ENCODE results near the gene PPME1. TPM values are rescaled to one million over a fixed set of nuclear protein-coding genes. Genes with fewer than 3 reads are reported as not detected.

Gene PPME1
- total RNA-seq, 2 experiments from 2014 or later: 13.7 to 16.3 TPM

GRCh38 chr11:74195828-74196227 lies 24.7 kb downstream of the PPME1 start:
- Mint-ChIP-seq H3K4me1 (ENCODE audit: low read depth) (no peaks in the 10 kb centered on the region), H3K36me3 (ENCODE audit: low read depth) (peaks cover 64% of the 10 kb centered on the region), H3K27me3 (no peaks in the 10 kb centered on the region), H3K9me3 (peaks cover 6% of the 10 kb centered on the region), H3K4me3 (no peak overlapping the region), H3K27ac (no peak overlapping the region)
- ATAC-seq (ENCODE audit: poor library complexity) (no peak), DNase-seq (no peak)
- Histone ChIP-seq H3K36me3 (ENCODE audit: insufficient read depth, low read length) (no peaks in the 10 kb centered on the region), H3K27me3 (ENCODE audit: control insufficient read depth in 1 of 2, insufficient read depth in 2 of 2, low read length in 2 of 2) (no peaks in the 10 kb centered on the region), H3K4me1 (ENCODE audit: insufficient read depth, low read length) (no peaks in the 10 kb centered on the region), H3K9me3 (ENCODE audit: control insufficient read depth in 1 of 2, insufficient read depth in 1 of 2, low read length in 2 of 2) (peaks cover 5 to 8% of the 10 kb centered on the region in 2 experiments), H3K27ac (ENCODE audit: low read depth in 1 of 2, low read length in 2 of 2) (no peak overlapping the region), H3K4me3 (ENCODE audit: low read length) (no peak overlapping the region)
- intact Hi-C loops (cut with DNase I, micrococcal nuclease): no loop called here
- ChIA-PET CTCF (no interaction called here), POLR2A (no interaction called here)
- TF ChIP-seq CTCF (IDR thresholded peaks at IDR 0.05): no peak

- H3K9me3 ChIP-seq (ENCODE audit: control insufficient read depth in 1 of 2, insufficient read depth in 1 of 2, low read length in 2 of 2): peaks cover 0 to 1% of the 10 kb centered on the region in 2 experiments
- Mint-ChIP-seq H3K4me1 (ENCODE audit: low read depth) (no peaks in the 10 kb centered on the region), H3K27ac (no peak overlapping the region), H3K9me3 (peaks cover 6% of the 10 kb centered on the region), H3K36me3 (ENCODE audit: low read depth) (peaks cover 63% of the 10 kb centered on the region), H3K27me3 (no peaks in the 10 kb centered on the region), H3K4me3 (no peak overlapping the region)
- intact Hi-C loops (cut with DNase I, micrococcal nuclease): no loop called here
- ATAC-seq (ENCODE audit: poor library complexity) (no peak), DNase-seq (no peak)
- H3K36me3 ChIP-seq (ENCODE audit: insufficient read depth, low read length): no peaks in the 10 kb centered on the region
- TF ChIP-seq CTCF (IDR thresholded peaks at IDR 0.05): no peak
- POLR2A ChIA-PET: no interaction called here
- H3K27me3 ChIP-seq (ENCODE audit: control insufficient read depth in 1 of 2, insufficient read depth in 2 of 2, low read length in 2 of 2): no peaks in the 10 kb centered on the region
- H3K27ac ChIP-seq (ENCODE audit: low read depth in 1 of 2, low read length in 2 of 2): no peak overlapping the region
- CTCF ChIA-PET: no interaction called here
- no peak overlapping the region for H3K4me3 ChIP-seq (ENCODE audit: low read length)
- H3K4me1 ChIP-seq (ENCODE audit: insufficient read depth, low read length): no peaks in the 10 kb centered on the region
These were observed 25.8 kb downstream of the PPME1 start for GRCh38 chr11:74196781-74197486.

GRCh38 chr11:74203966-74204365 lies 32.9 kb downstream of the PPME1 start:
- Histone ChIP-seq H3K36me3 (ENCODE audit: insufficient read depth, low read length) (peaks cover 24% of the 10 kb centered on the region), H3K4me3 (ENCODE audit: low read length) (no peak overlapping the region), H3K4me1 (ENCODE audit: insufficient read depth, low read length) (no peaks in the 10 kb centered on the region), H3K27me3 (ENCODE audit: control insufficient read depth in 1 of 2, insufficient read depth in 2 of 2, low read length in 2 of 2) (no peaks in the 10 kb centered on the region), H3K9me3 (ENCODE audit: control insufficient read depth in 1 of 2, insufficient read depth in 1 of 2, low read length in 2 of 2) (no peaks in the 10 kb centered on the region), H3K27ac (ENCODE audit: low read depth in 1 of 2, low read length in 2 of 2) (no peak overlapping the region)
- Mint-ChIP-seq H3K27ac (no peak overlapping the region), H3K27me3 (no peaks in the 10 kb centered on the region), H3K36me3 (ENCODE audit: low read depth) (peaks cover 59% of the 10 kb centered on the region), H3K4me1 (ENCODE audit: low read depth) (no peaks in the 10 kb centered on the region), H3K9me3 (peaks cover 2% of the 10 kb centered on the region), H3K4me3 (no peak overlapping the region)
- ATAC-seq (ENCODE audit: poor library complexity) (no peak), DNase-seq (no peak)
- intact Hi-C loops (cut with DNase I, micrococcal nuclease): no loop called here
- ChIA-PET CTCF (no interaction called here), POLR2A (no interaction called here)
- no peak for TF ChIP-seq CTCF (IDR thresholded peaks at IDR 0.05)

Measured in CD4-positive, alpha-beta T cell (primary cell).